Trophoblast cell (in vitro differentiated cells and primary cell): ENCODE measurements around the gene G0S2.

Source experiments
- DNase-seq, 2 donors: peaks; one replicate each; pipeline ENCODE4 v3.0.0-alpha.2; 2016
- H2AFZ ChIP-seq: 2 replicates; pipeline ENCODE4 v1.6.1; 2013; ENCODE audit warnings: low read length, moderate library complexity, mild to moderate bottlenecking; ENCODE audit not compliant: insufficient read depth, poor library complexity
- H2AK5ac ChIP-seq: 2 replicates; pipeline ENCODE4 v1.6.1; 2013; ENCODE audit warnings: mild to moderate bottlenecking, low read length
- H2BK120ac ChIP-seq: 2 replicates; pipeline ENCODE4 v1.6.1; 2013; ENCODE audit warnings: low read length, mild to moderate bottlenecking, moderate library complexity; ENCODE audit not compliant: insufficient read depth, poor library complexity
- H2BK12ac ChIP-seq: 2 replicates; pipeline ENCODE4 v1.6.1; 2013; ENCODE audit warnings: mild to moderate bottlenecking, low read length, moderate library complexity
- H2BK5ac ChIP-seq: 2 replicates; pipeline ENCODE4 v1.6.1; 2013; ENCODE audit warnings: low read length, low read depth, moderate library complexity, mild to moderate bottlenecking; ENCODE audit not compliant: poor library complexity
- H3K14ac ChIP-seq: 2 replicates; pipeline ENCODE4 v1.6.1; 2013; ENCODE audit warnings: mild to moderate bottlenecking, low read length
- H3K18ac ChIP-seq: 2 replicates; pipeline ENCODE4 v1.6.1; 2013; ENCODE audit warnings: mild to moderate bottlenecking, low read length
- H3K23ac ChIP-seq: 2 replicates; pipeline ENCODE4 v1.6.1; 2013; ENCODE audit warnings: low read length
- H3K27ac ChIP-seq: 2 replicates; pipeline ENCODE4 v1.5.1; 2013; ENCODE audit warnings: low read depth, mild to moderate bottlenecking, inconsistent platforms, low read length, moderate library complexity
- H3K27me3 ChIP-seq: 2 replicates; pipeline ENCODE4 v1.6.1; 2013; ENCODE audit warnings: inconsistent platforms, mild to moderate bottlenecking, low read length, moderate library complexity; ENCODE audit not compliant: insufficient read depth
- H3K36me3 ChIP-seq, 2 experiments: 1 replicate in 1 of 2; 2 replicates in 1 of 2; pipeline ENCODE4 v1.6.1; 2013; ENCODE audit warnings: low read length in 2 of 2, mild to moderate bottlenecking in 2 of 2, moderate library complexity in 1 of 2; ENCODE audit not compliant: insufficient read depth in 2 of 2, control insufficient read depth in 1 of 2
- H3K4ac ChIP-seq: 2 replicates; pipeline ENCODE4 v1.6.1; 2013; ENCODE audit warnings: low read depth, mild to moderate bottlenecking, low read length, moderate library complexity
- H3K4me1 ChIP-seq, 2 experiments: 1 replicate in 1 of 2; 2 replicates in 1 of 2; pipeline ENCODE4 v1.6.1; 2013; ENCODE audit warnings: low read length in 2 of 2, mild to moderate bottlenecking in 2 of 2, moderate library complexity in 1 of 2; ENCODE audit not compliant: insufficient read depth in 2 of 2, control insufficient read depth in 1 of 2
- H3K4me2 ChIP-seq: 2 replicates; pipeline ENCODE4 v1.6.1; 2013; ENCODE audit warnings: inconsistent platforms, mild to moderate bottlenecking, low read length, moderate library complexity
- H3K4me3 ChIP-seq: 2 replicates; pipeline ENCODE4 v1.5.1; 2013; ENCODE audit warnings: mild to moderate bottlenecking, low read depth, low read length, inconsistent platforms
- H3K79me1 ChIP-seq: one replicate; pipeline ENCODE4 v1.6.1; 2013; ENCODE audit warnings: low read length
- H3K79me2 ChIP-seq: 2 replicates; pipeline ENCODE4 v1.6.1; 2013; ENCODE audit warnings: low read length, mild to moderate bottlenecking; ENCODE audit not compliant: control insufficient read depth, insufficient read depth, poor library complexity
- H3K9ac ChIP-seq: 2 replicates; pipeline ENCODE4 v1.6.1; 2013; ENCODE audit warnings: mild to moderate bottlenecking, low read length
- H3K9me3 ChIP-seq: 2 replicates; pipeline ENCODE4 v1.6.1; 2013; ENCODE audit warnings: low read depth, mild to moderate bottlenecking, control low read depth, inconsistent platforms, low read length; ENCODE audit not compliant: insufficient read depth
- H4K12ac ChIP-seq: 2 replicates; pipeline ENCODE4 v1.6.1; 2013; ENCODE audit warnings: low read depth, mild to moderate bottlenecking, low read length, moderate library complexity
- H4K8ac ChIP-seq: 2 replicates; pipeline ENCODE4 v1.6.1; 2013; ENCODE audit warnings: low read depth, mild to moderate bottlenecking, low read length, moderate library complexity
- H4K91ac ChIP-seq: one replicate; pipeline ENCODE4 v1.6.1; 2013; ENCODE audit warnings: low read depth, mild to moderate bottlenecking, low read length, moderate library complexity
- WGBS: extraction: QIAGEN DNeasy Blood & Tissue Kit; methylation state at CpG from one replicate; pipeline ENCODE4 v1.1.7; 2013; ENCODE audit warnings: missing lambda C conversion rate; ENCODE audit not compliant: insufficient read length, insufficient coverage; ENCODE audit errors: extremely low coverage; 5-methylcytosine and 5-hydroxymethylcytosine counted together

G0S2 gene

GRCh38 chr1:209647156-209647555 lies 28.1 kb upstream of the G0S2 start:
- H3K4me2 ChIP-seq: no peak overlapping the region
- H2AK5ac ChIP-seq: no peak overlapping the region
- H3K36me3 ChIP-seq: no peaks in the 10 kb centered on the region
- H2BK12ac ChIP-seq: no peak overlapping the region
- no peak overlapping the region for H3K14ac ChIP-seq
- no peaks in the 10 kb centered on the region for H3K79me1 ChIP-seq
- H4K91ac ChIP-seq: no peak overlapping the region
- no peak overlapping the region for H4K8ac ChIP-seq
- no peaks in the 10 kb centered on the region for H3K79me2 ChIP-seq
- no peak overlapping the region for H3K4ac ChIP-seq
- H3K9ac ChIP-seq: no peak overlapping the region
- H2AFZ ChIP-seq: no peak overlapping the region
- DNase-seq: no peak
- WGBS: no CpG with 5 or more reads among the region's 4 CpGs
- H2BK120ac ChIP-seq: no peak overlapping the region
- H3K27me3 ChIP-seq: no peaks in the 10 kb centered on the region
- H3K23ac ChIP-seq: no peak overlapping the region
- no peak overlapping the region for H2BK5ac ChIP-seq
- peaks cover 9 to 29% of the 10 kb centered on the region in 2 experiments for H3K4me1 ChIP-seq
- peaks cover 2% of the 10 kb centered on the region for H3K9me3 ChIP-seq
- H4K12ac ChIP-seq: no peak overlapping the region
- no peak overlapping the region for H3K4me3 ChIP-seq
- H3K18ac ChIP-seq: no peak overlapping the region
- H3K27ac ChIP-seq: no peak overlapping the region

- Histone ChIP-seq H3K18ac (no peak overlapping the region), H2BK5ac (no peak overlapping the region), H3K4me1 (peaks cover 20 to 30% of the 10 kb centered on the region in 2 experiments), H3K23ac (no peak overlapping the region), H2AFZ (no peak overlapping the region), H2BK120ac (no peak overlapping the region), H2AK5ac (no peak overlapping the region), H3K79me1 (peaks cover 2% of the 10 kb centered on the region), H3K14ac (no peak overlapping the region), H3K36me3 (no peaks in the 10 kb centered on the region), H4K12ac (no peak overlapping the region), H3K79me2 (no peaks in the 10 kb centered on the region), H4K8ac (no peak overlapping the region), H2BK12ac (no peak overlapping the region), H3K4me3 (no peak overlapping the region), H4K91ac (no peak overlapping the region), H3K9ac (no peak overlapping the region), H3K4me2 (no peak overlapping the region), H3K4ac (no peak overlapping the region), H3K27ac (no peak overlapping the region), H3K9me3 (peaks cover 2% of the 10 kb centered on the region), H3K27me3 (no peaks in the 10 kb centered on the region)
- DNase-seq: no peak
Observed at GRCh38 chr1:209648346-209648745, 26.9 kb upstream of the G0S2 start.

DNA sequence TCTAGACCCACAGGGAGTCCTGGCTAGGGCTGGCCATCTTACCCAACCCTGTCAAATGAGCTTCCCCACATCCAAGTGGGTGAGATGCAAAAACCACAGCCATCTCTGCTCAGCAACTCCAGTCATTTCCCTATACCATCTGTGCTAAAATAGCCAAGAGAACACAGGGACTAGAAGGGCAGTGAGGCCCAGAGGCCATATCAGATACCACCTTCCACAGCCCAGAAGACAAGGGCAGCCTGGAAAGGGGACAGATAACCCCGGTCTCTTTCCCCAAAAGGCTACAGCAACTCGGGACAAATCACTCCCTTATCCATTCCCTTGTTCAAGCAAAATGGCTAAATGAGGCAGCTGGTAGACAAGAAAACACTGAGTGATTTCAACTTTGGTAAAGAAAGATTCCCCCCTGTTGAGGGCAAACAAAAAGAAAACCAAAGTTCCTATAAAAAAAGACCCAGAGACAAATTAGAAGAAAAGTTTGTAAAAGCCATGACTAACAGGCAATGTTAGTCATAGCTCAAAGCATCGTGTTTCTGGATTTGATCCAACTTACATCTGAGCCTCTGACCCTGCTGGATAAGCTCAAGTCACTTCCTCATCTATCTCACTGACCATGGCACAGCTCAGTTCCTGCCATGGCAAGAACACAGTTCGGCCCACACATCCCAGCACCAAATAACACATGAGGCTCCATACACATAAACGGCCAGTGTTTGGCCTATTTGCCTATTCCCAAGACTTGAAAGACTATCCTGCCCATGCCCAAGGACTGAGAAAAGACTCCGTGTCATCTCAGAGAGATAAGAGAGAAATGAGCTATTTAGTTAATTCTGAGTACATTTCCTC lies 26.1 kb upstream of the G0S2 start:
- Histone ChIP-seq H3K27me3 (no peaks in the 10 kb centered on the region), H3K18ac (no peak overlapping the region), H3K79me1 (peaks cover 5% of the 10 kb centered on the region), H2AK5ac (peak overlapping the region; percentile 14), H4K91ac (no peak overlapping the region), H2AFZ (no peak overlapping the region), H3K9me3 (peaks cover 2% of the 10 kb centered on the region), H2BK120ac (no peak overlapping the region), H3K9ac (no peak overlapping the region), H4K8ac (no peak overlapping the region), H3K4ac (no peak overlapping the region), H3K4me3 (no peak overlapping the region), H3K14ac (no peak overlapping the region), H3K23ac (no peak overlapping the region), H2BK12ac (no peak overlapping the region), H3K36me3 (no peaks in the 10 kb centered on the region), H3K4me2 (no peak overlapping the region), H3K4me1 (peaks cover 19 to 33% of the 10 kb centered on the region in 2 experiments), H2BK5ac (no peak overlapping the region), H3K79me2 (no peaks in the 10 kb centered on the region), H4K12ac (no peak overlapping the region), H3K27ac (no peak overlapping the region)
- WGBS: no CpG with 5 or more reads among the region's 6 CpGs
- DNase-seq: peak in 1 of 2 donors; percentile 48

GRCh38 chr1:209650454-209650853 lies 24.8 kb upstream of the G0S2 start:
- WGBS: no CpG with 5 or more reads among the region's 1 CpG
- H3K18ac ChIP-seq: no peak overlapping the region
- peaks cover 6% of the 10 kb centered on the region for H3K79me1 ChIP-seq
- no peaks in the 10 kb centered on the region for H3K36me3 ChIP-seq
- no peak overlapping the region for H3K9ac ChIP-seq
- no peak overlapping the region for H3K4me2 ChIP-seq
- no peak overlapping the region for H3K27ac ChIP-seq
- H4K12ac ChIP-seq: no peak overlapping the region
- H3K9me3 ChIP-seq: peaks cover 2% of the 10 kb centered on the region
- no peak overlapping the region for H3K4me3 ChIP-seq
- no peak for DNase-seq
- no peak overlapping the region for H2AK5ac ChIP-seq
- no peak overlapping the region for H2BK12ac ChIP-seq
- no peak overlapping the region for H2AFZ ChIP-seq
- no peak overlapping the region for H4K8ac ChIP-seq
- no peak overlapping the region for H3K14ac ChIP-seq
- H3K79me2 ChIP-seq: no peaks in the 10 kb centered on the region
- no peak overlapping the region for H2BK120ac ChIP-seq
- no peak overlapping the region for H3K4ac ChIP-seq
- no peak overlapping the region for H4K91ac ChIP-seq
- no peak overlapping the region for H2BK5ac ChIP-seq
- no peaks in the 10 kb centered on the region for H3K27me3 ChIP-seq
- H3K23ac ChIP-seq: no peak overlapping the region
- peaks cover 19 to 33% of the 10 kb centered on the region in 2 experiments for H3K4me1 ChIP-seq
